ENCODE data around the gene GIMAP4.

- no peak for TF ChIP-seq CTCF (IDR thresholded peaks at IDR 0.05)
- no peak for TF ChIP-seq EP300 (IDR thresholded peaks at IDR 0.05)
- no peak for TF ChIP-seq POLR2AphosphoS5 (IDR thresholded peaks at IDR 0.05)
- TF ChIP-seq POLR2A (IDR thresholded peaks at IDR 0.05), result no peak
These were observed 45.7 kb downstream of the GIMAP4 start for GRCh38 chr7:150612925-150613324.
